Karpas-422 (cell line): ENCODE results near the gene GPR148. TPM values are rescaled to one million over a fixed set of nuclear protein-coding genes. Genes with fewer than 3 reads are reported as not detected.

ENCODE experiments used
- DNase-seq: peaks from one replicate; pipeline ENCODE4 v3.0.0-alpha.2; 2015
- H2AFZ ChIP-seq: fragments of 200-600 bp; sonication (generic); 2 replicates; pipeline ENCODE4 v1.6.1; 2014; ENCODE audit warnings: antibody characterized with exemption, low read length, mixed read lengths
- H3K27ac ChIP-seq: fragments of 200-600 bp; sonication (generic); 2 replicates; pipeline ENCODE4 v1.5.1; 2014; ENCODE audit warnings: mild to moderate bottlenecking, low read length, moderate library complexity
- H3K27me3 ChIP-seq: fragments of 200-600 bp; sonication (generic); 2 replicates; pipeline ENCODE4 v1.6.1; 2014; ENCODE audit warnings: low read length, mixed read lengths
- H3K36me3 ChIP-seq: fragments of 200-600 bp; sonication (generic); 2 replicates; pipeline ENCODE4 v1.6.1; 2014; ENCODE audit warnings: low read length, mixed read lengths; ENCODE audit not compliant: insufficient read depth
- H3K4me1 ChIP-seq: fragments of 200-600 bp; sonication (generic); 2 replicates; pipeline ENCODE4 v1.6.1; 2014; ENCODE audit warnings: mild to moderate bottlenecking, low read length, mixed read lengths
- H3K4me2 ChIP-seq: fragments of 200-600 bp; sonication (generic); 2 replicates; pipeline ENCODE4 v1.6.1; 2014; ENCODE audit warnings: low read length, low read depth, mild to moderate bottlenecking; ENCODE audit not compliant: poor library complexity, severe bottlenecking
- H3K4me3 ChIP-seq: fragments of 200-600 bp; sonication (generic); 2 replicates; pipeline ENCODE4 v1.5.1; 2014; ENCODE audit warnings: mild to moderate bottlenecking, antibody characterized with exemption, low read length, mixed read lengths
- H3K79me2 ChIP-seq: fragments of 200-600 bp; sonication (generic); 2 replicates; pipeline ENCODE4 v1.6.1; 2014; ENCODE audit warnings: mild to moderate bottlenecking, low read length, mixed read lengths
- H3K9ac ChIP-seq: fragments of 200-600 bp; sonication (generic); 2 replicates; pipeline ENCODE4 v1.6.0; 2014; ENCODE audit warnings: low read length
- H3K9me2 ChIP-seq: fragments of 200-600 bp; sonication (generic), shearing (Covaris generic); replicated peaks from 2 replicates; pipeline ENCODE4 v1.6.0; 2014; ENCODE audit warnings: mild to moderate bottlenecking, low read length, moderate library complexity; ENCODE audit not compliant: insufficient read depth
- H3K9me3 ChIP-seq: fragments of 300-700, 200-600 bp; sonication (generic); 2 replicates; pipeline ENCODE4 v1.6.1; 2014; ENCODE audit warnings: low read length, mixed read lengths
- H4K20me1 ChIP-seq: fragments of 200-600 bp; sonication (generic); 2 replicates; pipeline ENCODE4 v1.6.1; 2014; ENCODE audit warnings: mild to moderate bottlenecking, antibody characterized with exemption, low read length, low read depth; ENCODE audit not compliant: insufficient read depth
- total RNA-seq: library from RNA; depleted of rRNA; stranded (reverse); fragments of >200 nt; shearing (Covaris generic); gene quantifications from 2 replicates; pipeline ENCODE4 v1.2.3, GENCODE V29; 2014; ENCODE audit warnings: low replicate concordance

Gene GPR148
- total RNA-seq, 1 experiment from 2014 or later = not detected

DNA sequence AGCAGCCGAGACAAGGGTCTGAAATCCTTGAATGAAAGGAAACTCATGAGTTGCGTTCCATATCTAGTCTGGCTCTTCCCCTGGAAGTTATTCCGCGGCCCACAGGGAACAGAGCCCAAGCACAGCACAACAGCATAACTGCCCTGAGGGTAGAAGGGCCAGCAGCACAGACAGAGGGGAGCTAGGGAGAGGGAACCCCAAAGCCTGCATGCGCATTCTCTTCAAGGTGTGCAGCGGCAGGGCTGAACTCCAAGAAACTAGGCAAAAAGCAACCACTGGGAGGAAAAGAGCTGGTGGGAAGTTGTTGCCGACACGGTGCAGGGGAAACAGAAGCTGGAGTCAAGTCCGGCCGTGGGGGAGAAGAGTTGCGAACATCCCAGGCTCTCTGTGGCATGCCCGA, 11.8 kb downstream of the GPR148 start:
- Histone ChIP-seq H4K20me1 (no peaks in the 10 kb centered on the region), H3K9me3 (no peaks in the 10 kb centered on the region), H3K27ac (no peak overlapping the region), H3K4me3 (no peak overlapping the region), H3K9ac (no peak overlapping the region), H2AFZ (no peak overlapping the region), H3K9me2 (no peaks in the 10 kb centered on the region), H3K36me3 (no peaks in the 10 kb centered on the region), H3K4me2 (no peak overlapping the region), H3K79me2 (no peaks in the 10 kb centered on the region), H3K4me1 (no peaks in the 10 kb centered on the region), H3K27me3 (no peaks in the 10 kb centered on the region)
- DNase-seq = no peak

DNA sequence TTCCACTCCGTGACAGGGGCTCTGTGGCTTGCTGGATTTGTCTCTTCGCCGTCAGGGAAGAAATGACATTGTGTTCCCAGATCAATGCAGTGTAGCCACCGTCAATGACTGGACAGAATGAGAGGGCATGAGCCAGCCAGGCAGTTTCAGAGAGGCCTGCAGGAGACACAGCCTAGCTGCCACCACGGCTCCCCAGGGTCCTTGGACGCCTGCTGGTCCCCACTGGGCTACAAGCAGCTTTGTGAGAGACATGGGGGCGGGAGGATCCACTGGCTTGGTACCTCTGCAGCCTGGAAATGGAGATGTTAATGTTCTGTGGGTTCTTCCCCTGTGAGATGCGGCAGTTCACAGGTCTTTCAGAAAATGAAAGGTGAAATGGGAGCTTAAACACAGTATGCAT, 14.4 kb downstream of the GPR148 start:
- no peak overlapping the region for H3K27ac ChIP-seq
- H3K9me2 ChIP-seq = no peaks in the 10 kb centered on the region
- DNase-seq = no peak

DNA sequence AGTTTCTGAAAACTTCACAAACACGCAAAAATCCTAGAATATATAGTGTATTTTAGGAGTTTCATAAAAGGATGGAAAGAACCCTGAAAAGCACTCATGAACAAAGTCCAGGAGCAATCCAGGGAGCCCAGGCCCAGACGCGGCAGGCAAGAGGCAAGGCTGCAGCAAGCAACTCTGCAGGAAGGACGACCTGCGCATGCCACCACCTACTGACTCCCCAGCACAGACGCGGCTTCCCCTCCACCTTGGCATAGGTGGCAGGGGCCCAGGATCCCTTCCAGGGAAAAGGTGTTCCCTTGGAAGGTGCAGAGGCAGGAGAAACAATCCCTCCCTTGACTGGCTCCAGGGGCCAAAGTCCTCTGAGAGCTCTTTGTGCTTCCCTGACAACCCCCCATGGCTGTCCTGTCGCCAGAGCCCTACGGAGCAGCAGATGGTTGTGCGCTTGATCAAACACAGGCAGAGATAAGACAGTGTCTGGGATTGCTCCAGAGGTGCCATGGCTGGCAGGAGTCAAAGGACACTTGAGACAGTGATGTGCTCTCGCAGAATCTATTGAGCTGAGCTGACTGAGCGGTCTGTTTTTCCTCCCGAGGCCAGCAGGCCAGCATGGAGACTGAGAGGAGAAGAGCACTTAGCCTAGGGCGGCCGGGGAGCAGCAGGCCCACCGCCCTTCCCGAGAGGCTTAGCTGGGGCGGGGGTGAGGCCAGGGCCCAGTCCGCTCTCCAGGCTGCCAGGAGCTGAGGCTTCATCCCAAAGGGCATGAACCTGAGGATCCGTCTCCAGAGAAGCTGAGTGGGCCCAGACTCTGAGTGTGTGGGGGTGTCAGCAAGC, 15.6 kb downstream of the GPR148 start:
- DNase-seq = no peak
- Histone ChIP-seq H3K4me3 (no peak overlapping the region), H3K79me2 (no peaks in the 10 kb centered on the region), H3K9ac (no peak overlapping the region), H3K9me2 (no peaks in the 10 kb centered on the region), H3K27ac (no peak overlapping the region), H3K4me2 (no peak overlapping the region), H2AFZ (no peak overlapping the region), H3K27me3 (no peaks in the 10 kb centered on the region), H3K36me3 (no peaks in the 10 kb centered on the region), H3K9me3 (no peaks in the 10 kb centered on the region), H4K20me1 (no peaks in the 10 kb centered on the region), H3K4me1 (no peaks in the 10 kb centered on the region)

More for the DNA sequence above, 14.4 kb downstream of the GPR148 start:
- H3K4me3 ChIP-seq = no peak overlapping the region
- no peak overlapping the region for H2AFZ ChIP-seq
- no peak overlapping the region for H3K9ac ChIP-seq
- H4K20me1 ChIP-seq = no peaks in the 10 kb centered on the region
- no peaks in the 10 kb centered on the region for H3K36me3 ChIP-seq
- H3K27me3 ChIP-seq = no peaks in the 10 kb centered on the region
- no peaks in the 10 kb centered on the region for H3K9me3 ChIP-seq
- H3K79me2 ChIP-seq = no peaks in the 10 kb centered on the region
- H3K4me2 ChIP-seq = no peak overlapping the region
- H3K4me1 ChIP-seq = no peaks in the 10 kb centered on the region

DNA sequence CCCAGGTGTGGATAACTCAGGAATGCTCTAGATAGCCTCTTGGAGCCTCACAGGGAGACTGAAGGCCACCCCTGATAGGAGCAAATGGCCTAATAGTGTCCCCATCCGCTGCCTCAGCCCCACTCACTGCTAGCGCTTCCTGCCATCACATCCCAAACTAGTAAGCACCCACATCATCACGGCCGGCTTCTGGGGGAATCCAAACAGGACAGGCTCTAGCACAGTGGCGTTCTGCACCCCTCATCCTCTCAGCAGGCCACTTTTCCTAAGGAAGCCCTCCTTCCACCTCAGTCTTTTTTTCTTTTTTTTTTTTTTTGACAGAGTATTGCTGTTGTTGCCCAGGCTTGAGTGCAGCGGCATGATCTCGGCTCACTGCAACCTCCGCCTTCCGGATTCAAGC, 20.2 kb downstream of the GPR148 start:
- Histone ChIP-seq H3K4me2 (no peak overlapping the region), H3K9me3 (no peaks in the 10 kb centered on the region), H3K4me1 (no peaks in the 10 kb centered on the region), H3K9ac (no peak overlapping the region), H3K36me3 (no peaks in the 10 kb centered on the region), H3K79me2 (no peaks in the 10 kb centered on the region), H3K27ac (no peak overlapping the region), H2AFZ (no peak overlapping the region), H4K20me1 (no peaks in the 10 kb centered on the region), H3K9me2 (no peaks in the 10 kb centered on the region), H3K4me3 (no peak overlapping the region), H3K27me3 (no peaks in the 10 kb centered on the region)
- DNase-seq = no peak

DNA sequence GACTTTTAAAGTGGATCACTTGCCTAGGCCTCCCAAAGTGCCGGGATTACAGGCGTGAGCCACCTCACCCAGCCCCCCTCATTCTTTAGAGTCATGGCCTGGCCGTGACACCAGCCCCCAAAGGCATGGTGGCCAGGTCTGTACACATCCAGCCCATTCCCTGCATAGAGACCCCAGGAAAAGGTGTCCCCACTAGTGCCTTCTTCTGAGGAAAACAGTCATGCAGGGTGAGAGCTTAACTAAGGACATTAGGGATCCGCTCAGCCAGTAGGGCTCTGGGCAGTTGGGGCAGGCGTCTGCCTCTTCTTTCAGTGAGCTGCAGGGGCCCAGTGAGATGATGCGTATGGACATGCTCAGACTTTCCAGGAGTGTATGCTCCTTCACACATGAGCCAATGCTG, 20.8 kb downstream of the GPR148 start:
- H3K27me3 ChIP-seq = no peaks in the 10 kb centered on the region
- H3K4me3 ChIP-seq = no peak overlapping the region
- H3K36me3 ChIP-seq = no peaks in the 10 kb centered on the region
- DNase-seq = no peak
- no peak overlapping the region for H2AFZ ChIP-seq
- no peak overlapping the region for H3K9ac ChIP-seq
- no peaks in the 10 kb centered on the region for H3K4me1 ChIP-seq
- H3K9me2 ChIP-seq = no peaks in the 10 kb centered on the region
- H3K79me2 ChIP-seq = no peaks in the 10 kb centered on the region
- no peak overlapping the region for H3K27ac ChIP-seq
- no peaks in the 10 kb centered on the region for H3K9me3 ChIP-seq
- H3K4me2 ChIP-seq = no peak overlapping the region
- H4K20me1 ChIP-seq = no peaks in the 10 kb centered on the region

DNA sequence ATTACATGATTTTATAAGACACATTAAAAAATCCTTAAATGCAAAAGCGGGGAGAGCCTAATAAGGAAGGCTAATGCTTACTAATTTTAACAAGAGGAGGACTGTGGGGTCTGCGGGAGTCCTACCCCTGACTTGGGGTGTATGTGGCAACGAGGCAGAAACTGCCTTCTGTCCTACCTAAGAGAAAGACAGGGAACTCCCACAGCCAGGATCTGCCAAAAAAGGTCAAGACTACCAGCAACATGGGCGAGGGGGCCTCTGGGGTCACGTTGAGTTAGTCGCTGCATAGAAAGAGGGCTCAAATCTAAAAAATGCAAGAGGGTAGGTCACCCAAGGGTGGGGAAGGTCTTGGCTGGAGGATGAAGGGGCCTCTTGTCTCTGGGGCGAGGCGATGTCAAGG, 25.9 kb downstream of the GPR148 start:
- Histone ChIP-seq H2AFZ (no peak overlapping the region), H3K9ac (no peak overlapping the region), H3K9me3 (no peaks in the 10 kb centered on the region), H3K27me3 (no peaks in the 10 kb centered on the region), H3K36me3 (no peaks in the 10 kb centered on the region), H3K9me2 (no peaks in the 10 kb centered on the region), H3K4me2 (no peak overlapping the region), H3K79me2 (no peaks in the 10 kb centered on the region), H3K27ac (no peak overlapping the region), H3K4me3 (no peak overlapping the region), H4K20me1 (no peaks in the 10 kb centered on the region), H3K4me1 (no peaks in the 10 kb centered on the region)
- DNase-seq = no peak

DNA sequence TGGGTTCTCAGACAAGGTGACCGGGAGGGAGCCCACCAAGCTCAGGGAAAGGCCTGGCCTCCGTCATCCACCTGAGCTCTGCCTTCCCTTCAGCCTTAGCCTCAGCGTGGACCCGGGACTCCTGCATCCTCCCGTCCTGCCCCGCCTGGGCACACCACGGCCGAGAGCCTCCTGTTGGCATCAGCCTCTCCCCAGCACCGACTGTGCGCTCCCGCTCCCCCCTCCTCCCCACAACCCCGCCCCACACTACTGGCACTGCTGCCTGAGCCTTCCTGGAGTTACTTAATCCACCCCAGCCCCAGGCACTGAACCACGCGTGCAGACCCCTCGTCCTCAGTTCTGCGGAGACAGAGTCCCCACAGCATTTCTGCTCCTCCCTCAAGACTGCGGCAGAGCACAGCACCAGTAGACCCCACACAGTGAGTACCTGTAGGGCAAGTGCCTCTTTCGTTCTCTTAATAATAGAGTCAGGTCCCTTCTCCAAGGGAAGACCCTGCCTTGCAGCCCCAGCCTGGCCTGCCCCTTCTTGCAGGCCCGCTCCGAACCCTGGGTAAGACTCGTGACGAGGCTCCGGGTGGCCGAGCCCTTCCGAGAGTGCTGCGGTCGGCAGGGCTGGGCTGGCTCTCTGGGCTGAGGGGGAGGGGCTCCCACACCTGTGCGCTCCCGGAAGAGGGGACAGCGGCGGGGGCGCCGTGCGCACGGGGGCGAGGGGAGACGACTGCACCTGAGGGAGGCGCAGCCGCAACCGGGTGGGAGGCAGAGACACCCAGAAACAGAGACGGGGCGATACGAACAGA, 26.6 kb downstream of the GPR148 start, which contains the start of gene AMER3:
AMER3 (plus strand) TSS at position 285 of the 797 bp plus-strand sequence. CDS start 6,533 bp downstream, outside the sequence.
- Histone ChIP-seq H3K4me2 (no peak within 1 kb of the TSS), H3K36me3 (no peaks in the 10 kb centered on the region), H3K27me3 (no peaks in the 10 kb centered on the region), H3K4me1 (no peaks in the 10 kb centered on the region), H3K4me3 (no peak within 1 kb of the TSS), H4K20me1 (no peaks in the 10 kb centered on the region), H2AFZ (no peak within 1 kb of the TSS), H3K79me2 (no peaks in the 10 kb centered on the region), H3K9me3 (no peaks in the 10 kb centered on the region), H3K27ac (no peak within 1 kb of the TSS), H3K9me2 (no peaks in the 10 kb centered on the region), H3K9ac (no peak within 1 kb of the TSS)
- DNase-seq = no peak

DNA sequence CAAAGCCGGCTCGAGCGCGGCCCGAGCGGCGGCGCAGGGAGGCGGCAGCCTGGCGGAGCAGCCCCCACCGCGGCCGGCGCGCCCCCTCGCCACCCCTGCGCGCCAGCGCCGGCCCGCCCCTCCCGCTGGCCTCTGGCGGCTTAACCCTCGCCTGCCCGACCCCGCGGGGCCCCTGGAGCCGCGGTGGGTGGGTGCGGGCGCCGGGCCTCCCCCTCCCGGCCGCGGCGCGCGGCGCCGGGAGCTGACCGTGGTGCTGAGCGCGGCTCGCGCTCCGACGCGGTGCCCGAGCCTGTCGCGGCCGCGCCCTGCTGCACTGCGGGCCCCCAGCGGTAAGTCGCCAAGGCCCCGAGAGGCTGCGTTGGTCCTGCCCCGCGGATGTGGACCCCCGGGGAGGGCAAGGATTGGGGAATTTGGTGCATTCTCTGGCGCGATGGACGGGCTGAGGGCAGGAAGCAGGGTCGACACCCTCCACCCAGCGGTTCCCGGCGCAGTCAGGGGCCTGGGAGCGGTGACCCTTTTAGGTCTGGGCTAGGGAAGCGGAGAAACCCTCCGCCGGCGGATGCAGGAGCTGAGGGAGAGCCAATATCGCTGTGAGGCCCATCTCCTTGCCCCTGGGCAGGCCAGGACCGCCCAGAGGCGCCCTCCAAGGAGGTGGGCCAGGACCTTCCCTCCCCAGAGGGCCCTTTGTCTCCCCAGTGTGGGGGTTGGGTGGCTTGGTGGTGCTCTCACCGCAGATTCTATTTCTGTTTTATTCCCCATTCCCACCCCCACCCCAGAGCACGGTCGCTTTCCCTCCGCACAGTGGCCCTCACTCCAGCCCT, 27.4 kb downstream of the GPR148 start:
- no peak for DNase-seq
- Histone ChIP-seq H3K9ac (no peak overlapping the region), H3K27me3 (no peaks in the 10 kb centered on the region), H3K9me2 (no peaks in the 10 kb centered on the region), H3K9me3 (no peaks in the 10 kb centered on the region), H3K27ac (no peak overlapping the region), H3K4me2 (no peak overlapping the region), H2AFZ (no peak overlapping the region), H3K4me3 (no peak overlapping the region), H4K20me1 (no peaks in the 10 kb centered on the region), H3K79me2 (no peaks in the 10 kb centered on the region), H3K36me3 (no peaks in the 10 kb centered on the region), H3K4me1 (no peaks in the 10 kb centered on the region)
